Measurements from ENCODE around the gene MSRB1. TPM values are rescaled to one million over a fixed set of nuclear protein-coding genes. Genes with fewer than 3 reads are reported as not detected.

The MSRB1 gene
- total RNA-seq, 1 donor from 2014 or later: 32.7 TPM

DNA sequence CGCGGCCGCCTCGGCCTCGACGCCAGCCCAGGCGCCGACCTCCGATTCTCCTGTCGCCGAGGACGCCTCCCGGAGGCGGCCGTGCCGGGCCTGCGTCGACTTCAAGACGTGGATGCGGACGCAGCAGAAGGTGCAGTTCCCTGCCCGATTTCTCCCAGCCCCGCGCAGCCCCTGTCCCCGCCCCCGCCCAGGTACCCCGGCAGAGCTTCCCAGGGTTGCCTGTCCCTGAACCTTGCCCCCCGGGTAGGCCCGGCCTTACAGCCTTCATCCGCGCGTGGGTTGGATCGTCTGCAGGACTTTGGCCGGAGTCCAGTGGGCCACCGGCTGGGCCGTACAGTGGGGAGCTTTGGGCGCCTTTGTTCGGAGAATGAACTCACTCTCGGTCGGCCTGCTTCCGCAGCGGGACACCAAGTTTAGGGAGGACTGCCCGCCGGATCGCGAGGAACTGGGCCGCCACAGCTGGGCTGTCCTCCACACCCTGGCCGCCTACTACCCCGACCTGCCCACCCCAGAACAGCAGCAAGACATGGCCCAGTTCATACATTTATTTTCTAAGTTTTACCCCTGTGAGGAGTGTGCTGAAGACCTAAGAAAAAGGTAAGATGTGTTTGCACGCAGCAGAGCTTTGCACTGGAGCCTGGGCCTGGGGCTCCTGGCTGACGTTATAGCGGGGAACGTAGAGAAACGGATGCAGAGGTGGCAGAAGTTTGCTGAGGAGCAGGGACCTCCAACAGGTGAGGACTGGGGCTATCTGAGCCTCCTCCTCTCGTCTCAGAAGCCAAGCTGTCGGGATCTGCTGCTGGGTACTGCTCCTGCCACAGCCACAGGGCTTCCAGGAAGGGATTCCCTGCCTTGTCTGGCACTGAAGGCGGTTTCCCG is 41.6 kb upstream of the MSRB1 start:
- intact Hi-C loops (cut with micrococcal nuclease): no loop called here
- no peak for TF ChIP-seq CTCF (IDR thresholded peaks at IDR 0.05; ENCODE audit: borderline replicate concordance)
- Histone ChIP-seq H3K4me1 (peaks cover 45% of the 10 kb centered on the region), H3K27me3 (ENCODE audit: low read depth) (peaks cover 58% of the 10 kb centered on the region), H3K27ac (replicated peaks) (peak overlapping the region; percentile 88), H3K9me3 (replicated peaks) (no peaks in the 10 kb centered on the region), H3K36me3 (peaks cover 21% of the 10 kb centered on the region), H3K4me3 (peak overlapping the region; percentile 88)
- DNase-seq: no peak

DNA sequence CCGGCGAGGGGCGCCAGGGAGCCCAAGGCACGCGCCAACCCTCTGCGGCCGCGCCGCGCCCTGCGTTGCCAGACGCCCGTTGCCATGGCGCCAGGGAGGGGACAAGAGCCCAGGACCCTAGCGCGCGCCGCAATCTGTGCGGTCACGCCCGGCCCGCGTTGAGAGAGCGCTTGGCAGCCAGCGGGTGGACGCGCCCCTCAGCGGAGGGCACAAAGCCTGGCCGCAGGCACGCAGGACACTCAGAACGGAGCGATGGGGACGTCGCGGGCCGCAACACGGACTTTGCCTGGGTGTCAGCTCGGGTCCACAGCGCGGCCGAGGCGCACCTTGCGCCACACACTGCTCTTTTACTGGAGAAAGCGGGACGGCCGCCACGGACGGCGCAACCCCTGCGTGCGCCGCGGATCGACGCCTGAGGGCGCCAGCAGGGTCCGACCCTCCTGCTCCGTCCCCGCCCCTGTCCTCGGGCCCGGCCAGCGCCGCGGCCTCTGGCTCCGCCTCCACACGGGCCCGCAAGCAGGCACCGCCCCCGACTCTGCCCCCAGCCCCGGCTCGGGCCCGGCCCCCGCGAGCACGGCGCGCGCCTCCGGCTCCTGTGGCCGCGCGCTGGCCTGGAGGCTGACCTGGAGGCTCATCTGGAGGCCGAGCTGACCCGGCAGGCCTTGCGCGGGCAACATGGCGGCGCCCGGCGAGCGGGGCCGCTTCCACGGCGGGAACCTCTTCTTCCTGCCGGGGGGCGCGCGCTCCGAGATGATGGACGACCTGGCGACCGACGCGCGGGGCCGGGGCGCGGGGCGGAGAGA is 40.7 kb upstream of the MSRB1 start, which contains the start of gene GFER:
GFER (plus strand) TSS at position 650 of the 803 bp plus-strand sequence; CDS start at position 676, 26 bp downstream.
- peaks cover 58% of the 10 kb centered on the region for H3K27me3 ChIP-seq (ENCODE audit: low read depth)
- H3K4me3 ChIP-seq: peak within 1 kb of the TSS; percentile 88
- no peaks in the 10 kb centered on the region for H3K9me3 ChIP-seq (replicated peaks)
- H3K36me3 ChIP-seq: peaks cover 26% of the 10 kb centered on the region
- intact Hi-C loops (cut with micrococcal nuclease): no loop called here
- peak; percentile 92 for DNase-seq
- peaks cover 49% of the 10 kb centered on the region for H3K4me1 ChIP-seq
- peak within 1 kb of the TSS; percentile 88 for H3K27ac ChIP-seq (replicated peaks)
- TF ChIP-seq CTCF (IDR thresholded peaks at IDR 0.05; ENCODE audit: borderline replicate concordance): peak; percentile 60

- peaks cover 59% of the 10 kb centered on the region for H3K27me3 ChIP-seq (ENCODE audit: low read depth)
- H3K4me3 ChIP-seq: peak overlapping the region; percentile 88
- intact Hi-C loops (cut with micrococcal nuclease): no loop called here
- H3K27ac ChIP-seq (replicated peaks): peak overlapping the region; percentile 88
- no peak for TF ChIP-seq CTCF (IDR thresholded peaks at IDR 0.05; ENCODE audit: borderline replicate concordance)
- peaks cover 33% of the 10 kb centered on the region for H3K36me3 ChIP-seq
- DNase-seq: no peak
- no peaks in the 10 kb centered on the region for H3K9me3 ChIP-seq (replicated peaks)
- peaks cover 50% of the 10 kb centered on the region for H3K4me1 ChIP-seq
These were observed 40.1 kb upstream of the MSRB1 start for GRCh38 chr16:1982991-1983543.

- Histone ChIP-seq H3K9me3 (replicated peaks) (no peaks in the 10 kb centered on the region), H3K4me3 (no peak overlapping the region), H3K4me1 (peaks cover 50% of the 10 kb centered on the region), H3K27ac (replicated peaks) (no peak overlapping the region), H3K27me3 (ENCODE audit: low read depth) (peaks cover 62% of the 10 kb centered on the region), H3K36me3 (peaks cover 40% of the 10 kb centered on the region)
- DNase-seq: no peak
- TF ChIP-seq CTCF (IDR thresholded peaks at IDR 0.05; ENCODE audit: borderline replicate concordance): no peak
- intact Hi-C loops (cut with micrococcal nuclease): no loop called here
These were observed 39.0 kb upstream of the MSRB1 start for GRCh38 chr16:1982013-1982433.

DNA sequence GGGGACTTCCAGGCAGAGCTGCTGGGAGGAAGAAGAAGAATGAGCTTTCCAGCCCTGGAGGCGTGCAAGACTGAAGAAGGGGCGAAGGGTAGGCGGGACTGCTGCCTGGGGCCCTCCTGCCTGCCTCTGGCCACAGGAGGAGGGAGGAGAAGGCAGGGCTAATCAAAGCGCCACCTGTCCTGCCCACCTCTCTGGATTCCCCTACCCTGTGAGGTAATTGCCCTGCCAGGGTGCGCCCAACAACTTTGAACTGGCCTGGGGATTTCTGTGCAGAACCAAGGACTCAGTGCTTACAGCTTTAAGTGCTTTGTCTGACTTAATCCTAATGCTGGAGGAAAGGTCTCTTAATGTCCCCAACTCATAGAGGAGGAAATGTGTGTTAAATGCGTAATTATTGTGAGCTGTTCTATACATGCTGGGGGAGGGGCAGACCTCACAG is 38.4 kb upstream of the MSRB1 start, which contains the start of gene NOXO1:
NOXO1 (minus strand) TSS at position 72 of the 439 bp plus-strand sequence. CDS start 290 bp downstream, outside the sequence.
- intact Hi-C loops (cut with micrococcal nuclease): no loop called here
- Histone ChIP-seq H3K27ac (replicated peaks) (no peak within 1 kb of the TSS), H3K36me3 (peaks cover 40% of the 10 kb centered on the region), H3K9me3 (replicated peaks) (no peaks in the 10 kb centered on the region), H3K4me1 (peaks cover 50% of the 10 kb centered on the region), H3K4me3 (no peak within 1 kb of the TSS), H3K27me3 (ENCODE audit: low read depth) (peaks cover 66% of the 10 kb centered on the region)
- no peak for TF ChIP-seq CTCF (IDR thresholded peaks at IDR 0.05; ENCODE audit: borderline replicate concordance)
- DNase-seq: no peak

Data from left ventricle myocardium inferior (tissue), 1 donor.